Brain microvascular endothelial cell (primary cell): ENCODE data around the gene FGF10.

Source experiments
- DNase-seq: peaks from one replicate; pipeline ENCODE4 v3.0.0-alpha.2; 2020
- H3K27ac ChIP-seq: fragments of 250-450 bp; sonication (Bioruptor Pico); 2 replicates; pipeline ENCODE4 v1.5.1; 2020; ENCODE audit warnings: mild to moderate bottlenecking, moderate library complexity
- H3K27me3 ChIP-seq: fragments of 250-450 bp; sonication (Bioruptor Pico); replicated peaks from 2 replicates; pipeline ENCODE4 v1.5.1; 2020; ENCODE audit warnings: mild to moderate bottlenecking
- H3K36me3 ChIP-seq: fragments of 250-450 bp; sonication (Bioruptor Pico); replicated peaks from 2 replicates; pipeline ENCODE4 v1.5.1; 2020; ENCODE audit warnings: mild to moderate bottlenecking
- H3K4me3 ChIP-seq: 2 replicates; pipeline ENCODE4 v1.5.1; 2011; ENCODE audit warnings: low read depth, mild to moderate bottlenecking, control low read depth, low read length, moderate library complexity
- CTCF ChIP-seq: IDR thresholded peaks from 2 replicates; pipeline ENCODE4 v1.5.1; 2011; ENCODE audit warnings: low read depth, mild to moderate bottlenecking, moderate library complexity, low read length, control low read depth, inconsistent platforms; ENCODE audit errors: missing control alignments
- in situ Hi-C: cut with HindIII; loops from 2 replicates; pipeline ENCODE4 v1.10.0; 2017; ENCODE audit warnings: low sequenced_read_pairs, low pct_ligation_motif_present

The FGF10 gene

GRCh38 chr5:44321144-44321725 is 68.0 kb downstream of the FGF10 start:
- no peak for TF ChIP-seq CTCF
- in situ Hi-C loops, result no loop called here
- H3K36me3 ChIP-seq, result no peaks in the 10 kb centered on the region

GRCh38 chr5:44320188-44320587 is 69.0 kb downstream of the FGF10 start:
- Histone ChIP-seq H3K36me3 (no peaks in the 10 kb centered on the region), H3K27ac (no peak overlapping the region), H3K27me3 (no peaks in the 10 kb centered on the region), H3K4me3 (no peak overlapping the region)
- no peak for DNase-seq
- in situ Hi-C loops, result no loop called here
- no peak for TF ChIP-seq CTCF

More at GRCh38 chr5:44321144-44321725, 68.0 kb downstream of the FGF10 start:
- no peak for DNase-seq
- Histone ChIP-seq H3K27ac (no peak overlapping the region), H3K4me3 (no peak overlapping the region), H3K27me3 (no peaks in the 10 kb centered on the region)

GRCh38 chr5:44318883-44319282 is 70.3 kb downstream of the FGF10 start:
- no peak for TF ChIP-seq CTCF
- no peak for DNase-seq
- no peaks in the 10 kb centered on the region for H3K27me3 ChIP-seq
- no peak overlapping the region for H3K27ac ChIP-seq
- H3K36me3 ChIP-seq, result no peaks in the 10 kb centered on the region
- in situ Hi-C loops, result no loop called here
- H3K4me3 ChIP-seq, result no peak overlapping the region

GRCh38 chr5:44312374-44312773 is 76.8 kb downstream of the FGF10 start:
- H3K4me3 ChIP-seq, result no peak overlapping the region
- no peaks in the 10 kb centered on the region for H3K27me3 ChIP-seq
- no peak for TF ChIP-seq CTCF
- H3K36me3 ChIP-seq, result no peaks in the 10 kb centered on the region
- no peak for DNase-seq
- in situ Hi-C loops, result no loop called here
- no peak overlapping the region for H3K27ac ChIP-seq

- no peak overlapping the region for H3K27ac ChIP-seq
- no peak overlapping the region for H3K4me3 ChIP-seq
- no peak for DNase-seq
- TF ChIP-seq CTCF, result no peak
- no peaks in the 10 kb centered on the region for H3K36me3 ChIP-seq
- in situ Hi-C loops, result no loop called here
- no peaks in the 10 kb centered on the region for H3K27me3 ChIP-seq
Observed at GRCh38 chr5:44300551-44300950, 88.7 kb downstream of the FGF10 start.

- no peak overlapping the region for H3K27ac ChIP-seq
- no peak for TF ChIP-seq CTCF
- in situ Hi-C loops, result no loop called here
Observed at GRCh38 chr5:44299394-44299793, 89.8 kb downstream of the FGF10 start.

More at GRCh38 chr5:44299394-44299793, 89.8 kb downstream of the FGF10 start:
- Histone ChIP-seq H3K27me3 (no peaks in the 10 kb centered on the region), H3K36me3 (no peaks in the 10 kb centered on the region), H3K4me3 (no peak overlapping the region)
- no peak for DNase-seq
